Esophagus muscularis mucosa (tissue), 4 donors: Measurements from ENCODE around the gene FNIP1.

Source experiments
- CTCF ChIP-seq, 3 experiments: fragments of 200-600 bp in 2 of 3; fragments of 450-650 bp in 1 of 3; sonication (generic) in 2 of 3; IDR thresholded peaks; one replicate each; pipeline ENCODE4 v1.5.1; 2017 to 2019; ENCODE audit warnings: antibody characterized with exemption in 3 of 3, mild to moderate bottlenecking in 2 of 3, moderate library complexity in 1 of 3
- EP300 ChIP-seq: sonication (generic); formaldehyde crosslinking; IDR thresholded peaks from one replicate; pipeline ENCODE4 v1.6.1; 2017; ENCODE audit warnings: antibody characterized with exemption
- POLR2A ChIP-seq: fragments of 450-650 bp; IDR thresholded peaks from one replicate; pipeline ENCODE4 v1.6.1; 2017; ENCODE audit warnings: antibody characterized with exemption, moderate library complexity, mild to moderate bottlenecking, low read depth
- POLR2AphosphoS5 ChIP-seq, 2 donors: sonication (generic); formaldehyde crosslinking; IDR thresholded peaks; one replicate each; pipeline ENCODE4 v1.6.1; 2017; ENCODE audit warnings: antibody characterized with exemption in 2 of 2

DNA sequence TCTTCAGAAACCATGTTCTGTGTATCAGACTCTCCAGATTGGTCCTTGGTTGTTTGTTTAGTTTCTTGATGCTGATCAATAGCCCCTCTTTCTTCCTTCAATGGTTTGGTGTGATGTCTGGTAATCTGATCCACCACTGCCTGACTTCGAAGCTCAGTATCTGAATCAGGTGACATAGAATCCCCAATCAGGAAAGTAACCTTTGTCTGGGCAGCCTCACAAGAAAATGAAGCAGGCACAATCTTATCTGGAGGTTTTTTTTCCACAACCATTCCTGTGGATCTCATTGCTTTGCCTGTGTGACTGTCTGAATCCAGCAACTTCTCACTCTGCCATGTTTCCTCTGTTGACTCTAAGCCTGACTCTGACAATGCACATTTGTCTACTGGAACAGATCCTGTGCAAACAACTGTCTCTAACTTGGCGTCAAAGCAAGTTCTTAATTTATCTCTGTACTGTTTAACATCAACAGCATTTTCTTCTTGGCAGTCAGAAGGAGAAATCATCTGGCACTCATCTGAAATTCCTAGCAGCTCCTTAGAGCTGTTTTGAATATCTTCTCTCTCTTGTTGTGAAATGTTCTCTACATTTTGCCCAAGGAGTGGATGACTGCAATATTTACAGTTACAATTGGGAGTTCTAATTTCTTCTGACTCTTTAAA, 124.7 kb downstream of the FNIP1 start:
- TF ChIP-seq POLR2A, result no peak
- no peak for TF ChIP-seq CTCF (IDR thresholded peaks at IDR 0.05)
- peak; percentile 81 to 89 for TF ChIP-seq POLR2AphosphoS5 (IDR thresholded peaks at IDR 0.05)
- TF ChIP-seq EP300, result peak; percentile 26
